ENCODE results near the gene RRP12. TPM values are rescaled to one million over a fixed set of nuclear protein-coding genes. Genes with fewer than 3 reads are reported as not detected.
A peak's percentile ranks its signal among the peaks of the same experiment; 100 is the strongest.

Gene RRP12
- total RNA-seq, 1 donor from 2014 or later = 35.3 TPM

DNA sequence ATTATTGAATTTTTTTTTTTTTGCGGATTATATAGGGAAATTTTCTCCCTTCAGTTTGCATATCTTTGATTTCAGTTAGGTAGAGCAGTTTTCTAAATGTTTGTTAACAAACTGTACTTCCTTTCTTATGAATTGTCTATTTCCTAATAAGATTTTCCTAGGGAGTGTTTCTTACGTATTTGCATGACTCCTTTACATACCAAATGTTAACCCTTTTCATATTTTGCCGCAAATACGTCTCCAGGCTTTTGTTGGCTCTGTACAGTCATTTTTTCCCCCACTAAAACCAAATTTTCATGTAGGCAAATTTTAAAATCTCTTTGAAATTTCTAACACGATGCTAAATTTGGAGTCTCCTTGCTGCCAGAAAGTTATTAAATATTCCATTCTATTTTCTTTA is 64.7 kb downstream of the RRP12 start:
- DNase-seq (ENCODE audit: low read depth) (peak; percentile 54), FAIRE-seq (no peak)
- Histone ChIP-seq H3K4me3 (ENCODE audit: low read depth, low read length) (no peak overlapping the region), H3K36me3 (ENCODE audit: control insufficient read depth, insufficient read depth, low read length) (no peaks in the 10 kb centered on the region), H3K27me3 (ENCODE audit: control insufficient read depth, insufficient read depth, low read length) (no peaks in the 10 kb centered on the region)
- TF ChIP-seq, protein P1, sequence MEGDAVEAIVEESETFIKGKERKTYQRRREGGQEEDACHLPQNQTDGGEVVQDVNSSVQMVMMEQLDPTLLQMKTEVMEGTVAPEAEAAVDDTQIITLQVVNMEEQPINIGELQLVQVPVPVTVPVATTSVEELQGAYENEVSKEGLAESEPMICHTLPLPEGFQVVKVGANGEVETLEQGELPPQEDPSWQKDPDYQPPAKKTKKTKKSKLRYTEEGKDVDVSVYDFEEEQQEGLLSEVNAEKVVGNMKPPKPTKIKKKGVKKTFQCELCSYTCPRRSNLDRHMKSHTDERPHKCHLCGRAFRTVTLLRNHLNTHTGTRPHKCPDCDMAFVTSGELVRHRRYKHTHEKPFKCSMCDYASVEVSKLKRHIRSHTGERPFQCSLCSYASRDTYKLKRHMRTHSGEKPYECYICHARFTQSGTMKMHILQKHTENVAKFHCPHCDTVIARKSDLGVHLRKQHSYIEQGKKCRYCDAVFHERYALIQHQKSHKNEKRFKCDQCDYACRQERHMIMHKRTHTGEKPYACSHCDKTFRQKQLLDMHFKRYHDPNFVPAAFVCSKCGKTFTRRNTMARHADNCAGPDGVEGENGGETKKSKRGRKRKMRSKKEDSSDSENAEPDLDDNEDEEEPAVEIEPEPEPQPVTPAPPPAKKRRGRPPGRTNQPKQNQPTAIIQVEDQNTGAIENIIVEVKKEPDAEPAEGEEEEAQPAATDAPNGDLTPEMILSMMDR (IDR thresholded peaks at IDR 0.05; ENCODE audit: insufficient read depth, low read length, severe bottlenecking) = no peak

DNA sequence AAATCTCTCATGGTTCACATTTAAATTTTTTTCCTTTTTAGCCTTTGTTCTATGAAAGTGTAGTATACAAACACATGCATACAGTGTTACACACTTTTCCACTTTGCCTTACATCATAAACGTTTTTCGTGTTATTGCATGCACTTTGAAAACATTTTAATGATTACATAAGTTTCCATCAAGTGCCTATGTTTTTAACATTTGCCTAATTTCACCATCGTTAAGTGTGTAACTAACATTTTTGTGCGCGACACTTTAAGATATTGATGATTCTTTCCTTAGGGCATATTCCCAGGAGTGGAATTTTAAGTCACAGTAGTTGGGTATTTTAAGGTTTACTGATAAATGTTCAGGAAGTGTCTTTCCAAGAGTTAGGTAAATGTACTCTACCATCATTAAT is 65.1 kb downstream of the RRP12 start:
- FAIRE-seq (no peak), DNase-seq (ENCODE audit: low read depth) (no peak)
- TF ChIP-seq, protein P1 (IDR thresholded peaks at IDR 0.05; ENCODE audit: insufficient read depth, low read length, severe bottlenecking) = no peak
- Histone ChIP-seq H3K4me3 (ENCODE audit: low read depth, low read length) (no peak overlapping the region), H3K36me3 (ENCODE audit: control insufficient read depth, insufficient read depth, low read length) (no peaks in the 10 kb centered on the region), H3K27me3 (ENCODE audit: control insufficient read depth, insufficient read depth, low read length) (no peaks in the 10 kb centered on the region)

DNA sequence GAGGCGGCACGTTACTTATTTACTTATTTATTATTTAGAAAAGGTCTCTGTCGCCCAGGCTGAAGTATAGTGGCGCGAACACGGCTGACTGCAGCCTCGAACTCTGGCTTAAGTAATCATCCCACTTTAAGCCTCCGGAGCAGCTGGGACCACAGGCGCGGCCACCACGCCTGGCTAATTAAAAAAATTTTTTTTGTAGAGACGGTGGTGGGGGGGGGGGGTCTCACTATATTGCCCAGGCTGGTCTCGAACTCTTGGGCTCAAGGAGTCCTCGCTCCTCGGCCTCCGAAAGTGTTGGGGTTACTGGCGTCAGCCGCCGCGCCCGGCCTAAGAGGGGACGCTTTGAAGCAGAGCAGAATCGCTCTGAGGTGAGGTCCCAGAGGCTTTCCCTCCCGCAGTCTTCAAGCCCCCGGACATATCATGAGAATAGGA is 65.9 kb downstream of the RRP12 start:
- H3K27me3 ChIP-seq (ENCODE audit: control insufficient read depth, insufficient read depth, low read length) = no peaks in the 10 kb centered on the region
- FAIRE-seq (no peak), DNase-seq (ENCODE audit: low read depth) (no peak)
- TF ChIP-seq, protein P1 (IDR thresholded peaks at IDR 0.05; ENCODE audit: insufficient read depth, low read length, severe bottlenecking) = no peak
- H3K4me3 ChIP-seq (ENCODE audit: low read depth, low read length) = peak overlapping the region; percentile 83
- no peaks in the 10 kb centered on the region for H3K36me3 ChIP-seq (ENCODE audit: control insufficient read depth, insufficient read depth, low read length)

DNA sequence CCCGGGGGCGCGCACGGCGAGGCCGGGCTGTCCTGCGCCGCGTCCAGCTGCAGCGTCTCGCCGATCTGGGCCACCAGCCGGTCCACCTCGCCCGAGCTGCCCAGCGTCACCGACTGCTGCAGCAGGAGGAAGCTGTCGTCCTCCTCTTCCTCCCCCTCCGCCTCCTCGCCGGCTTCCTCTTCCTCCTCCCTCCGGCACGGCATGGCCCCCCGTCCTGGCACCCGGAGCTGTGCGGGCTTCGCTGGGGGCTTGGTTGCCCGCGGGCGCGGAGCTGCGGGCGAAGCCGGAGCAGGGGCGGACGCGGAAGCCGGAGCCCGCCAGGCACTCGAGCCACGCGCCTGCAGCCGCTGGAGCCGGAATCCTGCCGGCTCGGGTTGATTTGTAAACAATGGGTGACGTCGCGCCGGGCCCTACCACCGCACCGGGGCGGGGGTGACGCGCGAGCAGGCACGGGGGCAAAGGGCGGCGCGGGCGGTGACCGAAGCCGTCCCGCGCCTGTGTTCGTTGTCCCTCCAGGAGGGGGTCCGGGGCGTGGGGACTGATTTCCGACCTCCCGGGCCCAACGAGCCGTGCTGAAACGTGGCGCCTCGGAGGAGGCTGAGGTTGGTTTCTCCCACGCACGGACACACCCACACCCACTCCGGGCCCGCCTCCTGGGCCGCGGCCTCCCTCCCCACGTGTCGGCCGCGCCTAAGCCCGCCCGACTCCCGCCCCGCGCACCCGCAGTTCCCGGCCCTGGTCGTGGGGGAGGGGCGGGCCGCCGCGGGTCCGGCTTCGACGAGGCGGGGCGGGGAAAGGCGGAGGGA is 66.6 kb downstream of the RRP12 start, which contains the start of gene FRAT2:
TSS of gene FRAT2 (minus strand) at position 360 of the 806 bp plus-strand sequence. CDS start at position 203, 157 bp downstream.
- TF ChIP-seq, protein P1 (IDR thresholded peaks at IDR 0.05; ENCODE audit: insufficient read depth, low read length, severe bottlenecking) = no peak
- Histone ChIP-seq H3K36me3 (ENCODE audit: control insufficient read depth, insufficient read depth, low read length) (no peaks in the 10 kb centered on the region), H3K27me3 (ENCODE audit: control insufficient read depth, insufficient read depth, low read length) (no peaks in the 10 kb centered on the region), H3K4me3 (ENCODE audit: low read depth, low read length) (peak within 1 kb of the TSS; percentile 83)
- DNase-seq (ENCODE audit: low read depth) (peak; percentile 72), FAIRE-seq (no peak)

DNA sequence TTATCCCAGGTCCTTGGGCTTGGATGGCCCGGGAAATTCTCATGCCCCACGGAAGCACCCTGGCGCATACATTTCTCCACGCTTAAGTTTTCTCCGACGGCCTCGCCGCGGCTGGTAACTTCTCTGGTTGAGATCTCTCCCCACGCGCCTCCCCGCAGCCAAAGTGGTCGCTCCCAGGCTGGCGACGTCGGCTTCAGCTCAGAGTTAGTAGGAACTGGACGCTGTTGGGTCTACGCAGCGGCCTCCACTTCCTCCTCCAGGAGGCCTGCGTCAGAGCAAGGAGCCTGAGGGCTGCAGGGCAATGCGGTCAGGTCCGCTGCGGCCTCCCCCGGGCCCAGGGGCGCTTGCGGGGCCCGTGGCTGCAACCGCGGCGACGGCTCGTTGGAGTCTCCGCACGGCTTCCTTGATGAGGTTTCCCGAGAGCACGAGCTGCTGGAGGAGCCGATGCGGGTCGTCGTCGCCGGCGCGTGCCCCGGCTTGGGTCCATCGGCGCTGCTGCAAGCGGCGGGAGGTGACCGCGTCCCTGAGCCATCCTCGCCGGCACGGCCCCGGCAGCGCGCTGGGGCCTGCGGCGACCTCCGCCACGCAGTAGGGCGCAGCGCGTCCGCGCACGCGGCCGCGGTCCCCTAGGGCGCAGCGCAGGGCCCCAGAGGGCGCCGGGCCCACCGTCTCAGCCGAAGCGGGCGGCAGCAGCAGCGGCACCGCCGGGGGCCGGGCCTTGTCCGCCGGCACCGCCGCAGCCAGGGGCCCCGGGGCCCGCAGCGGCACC is 67.4 kb downstream of the RRP12 start:
- TF ChIP-seq, protein P1 (IDR thresholded peaks at IDR 0.05; ENCODE audit: insufficient read depth, low read length, severe bottlenecking) = no peak
- H3K36me3 ChIP-seq (ENCODE audit: control insufficient read depth, insufficient read depth, low read length) = no peaks in the 10 kb centered on the region
- DNase-seq (ENCODE audit: low read depth) (no peak), FAIRE-seq (no peak)
- H3K4me3 ChIP-seq (ENCODE audit: low read depth, low read length) = peak overlapping the region; percentile 83
- H3K27me3 ChIP-seq (ENCODE audit: control insufficient read depth, insufficient read depth, low read length) = no peaks in the 10 kb centered on the region
